Uterus (tissue), 4 donors: ENCODE data around the gene OR6K2. TPM values are rescaled to one million over a fixed set of nuclear protein-coding genes. Genes with fewer than 3 reads are reported as not detected.
"Not testable (repeated sequence)": the region's sequence is repeated elsewhere in the genome, so short reads cannot be mapped to it uniquely, and the experiment has no call there.

Source experiments
- DNase-seq, 2 donors: peaks; one replicate each; pipeline ENCODE4 v3.0.0-alpha.2; 2019 to 2020
- H3K27ac ChIP-seq, 2 donors: fragments of 200-600 bp; sonication (generic); 1 replicate in 1 of 2; 2 replicates in 1 of 2; pipeline ENCODE4 v1.5.1; 2016 to 2018
- H3K27me3 ChIP-seq, 2 donors: fragments of 200-600 bp; sonication (generic); one replicate each; pipeline ENCODE4 v1.5.1; 2018 to 2019; ENCODE audit warnings: control low read depth in 1 of 2
- H3K36me3 ChIP-seq, 2 donors: fragments of 200-600 bp; sonication (generic); one replicate each; pipeline ENCODE4 v1.5.1; 2019; ENCODE audit warnings: control low read depth in 1 of 2
- H3K4me1 ChIP-seq, 2 donors: fragments of 200-600 bp; sonication (generic); one replicate each; pipeline ENCODE4 v1.5.1; 2018 to 2019; ENCODE audit warnings: control low read depth in 1 of 2
- H3K4me3 ChIP-seq, 2 donors: fragments of 200-600 bp; sonication (generic); 1 replicate in 1 of 2; 2 replicates in 1 of 2; pipeline ENCODE4 v1.5.1; 2018 to 2019; ENCODE audit warnings: mild to moderate bottlenecking in 1 of 2
- H3K9me3 ChIP-seq, 2 donors: fragments of 200-600 bp; sonication (generic); one replicate each; pipeline ENCODE4 v1.5.1; 2019; ENCODE audit warnings: control low read depth in 1 of 2
- CTCF ChIP-seq, 4 experiments: fragments of 200-600 bp in 2 of 4; fragments of 450-650 bp in 2 of 4; sonication (generic) in 2 of 4; IDR thresholded peaks; one replicate each; pipeline ENCODE4 v1.5.1; 2016 to 2019; ENCODE audit warnings: antibody characterized with exemption in 4 of 4, mild to moderate bottlenecking in 2 of 4, moderate library complexity in 1 of 4
- POLR2A ChIP-seq, 2 donors: fragments of 450-650 bp; IDR thresholded peaks; one replicate each; pipeline ENCODE4 v1.6.1; 2016; ENCODE audit warnings: antibody characterized with exemption in 2 of 2, mild to moderate bottlenecking in 1 of 2, moderate library complexity in 1 of 2
- intact Hi-C: fragments of 100-400 bp; cut with DNase I; formaldehyde crosslinking; loops from one replicate; pipeline ENCODE4 v1.15.1; 2023; ENCODE audit warnings: low total_unique reads
- total RNA-seq, 4 donors: library from RNA; depleted of rRNA in 3 of 4; stranded (reverse); fragments of >200 nt in 3 of 4; gene quantifications; one replicate each; pipeline versions ENCODE4 v1.1.0 to v1.2.4, GENCODE V29; 2014 to 2023
- donor health status: DM: yes; HTN: yes; CAD: no.

OR6K2 gene
- total RNA-seq, 4 donors from 2014 or later, result not detected

GRCh38 chr1:158692356-158692755 is 8.1 kb downstream of the OR6K2 start:
- Histone ChIP-seq H3K4me3 (no peak overlapping the region), H3K9me3 (no peaks in the 10 kb centered on the region), H3K4me1 (no peaks in the 10 kb centered on the region), H3K36me3 (no peaks in the 10 kb centered on the region), H3K27ac (no peak overlapping the region), H3K27me3 (no peaks in the 10 kb centered on the region)
- no peak for DNase-seq
- intact Hi-C loops, result no loop called here
- TF ChIP-seq POLR2A (IDR thresholded peaks at IDR 0.05) (no peak), CTCF (IDR thresholded peaks at IDR 0.05) (no peak)

- TF ChIP-seq CTCF (IDR thresholded peaks at IDR 0.05) (no peak), POLR2A (IDR thresholded peaks at IDR 0.05) (no peak)
- Histone ChIP-seq H3K27me3 (no peaks in the 10 kb centered on the region), H3K4me3 (no peak overlapping the region), H3K36me3 (no peaks in the 10 kb centered on the region), H3K4me1 (no peaks in the 10 kb centered on the region), H3K9me3 (no peaks in the 10 kb centered on the region), H3K27ac (no peak overlapping the region)
- intact Hi-C loops, result no loop called here
- no peak for DNase-seq
Observed at GRCh38 chr1:158691907-158692306, 8.5 kb downstream of the OR6K2 start.

GRCh38 chr1:158691149-158691548 is 9.3 kb downstream of the OR6K2 start:
- H3K27ac ChIP-seq, H3K9me3 ChIP-seq, DNase-seq, H3K36me3 ChIP-seq, intact Hi-C loops, H3K27me3 ChIP-seq, H3K4me1 ChIP-seq, H3K4me3 ChIP-seq: not testable (repeated sequence)

- TF ChIP-seq CTCF (IDR thresholded peaks at IDR 0.05), result no peak
- no peak for TF ChIP-seq POLR2A (IDR thresholded peaks at IDR 0.05)
- Histone ChIP-seq H3K27ac (no peak overlapping the region), H3K36me3 (no peaks in the 10 kb centered on the region), H3K4me1 (no peaks in the 10 kb centered on the region), H3K4me3 (no peak overlapping the region), H3K9me3 (no peaks in the 10 kb centered on the region), H3K27me3 (no peaks in the 10 kb centered on the region)
- intact Hi-C loops, result no loop called here
- no peak for DNase-seq
Observed at GRCh38 chr1:158689875-158690274, 10.6 kb downstream of the OR6K2 start.

- DNase-seq, result no peak
- H3K27ac ChIP-seq, result no peak overlapping the region
- no peaks in the 10 kb centered on the region for H3K27me3 ChIP-seq
- H3K4me1 ChIP-seq, result no peaks in the 10 kb centered on the region
- H3K4me3 ChIP-seq, result no peak overlapping the region
- H3K9me3 ChIP-seq, result no peaks in the 10 kb centered on the region
- intact Hi-C loops, result no loop called here
- TF ChIP-seq POLR2A (IDR thresholded peaks at IDR 0.05), result no peak
- no peak for TF ChIP-seq CTCF (IDR thresholded peaks at IDR 0.05)
- H3K36me3 ChIP-seq, result no peaks in the 10 kb centered on the region
Observed at GRCh38 chr1:158689110-158689509, 11.3 kb downstream of the OR6K2 start.

GRCh38 chr1:158688343-158688742 is 12.1 kb downstream of the OR6K2 start:
- H3K4me1 ChIP-seq, intact Hi-C loops, H3K36me3 ChIP-seq: not testable (repeated sequence)

More at GRCh38 chr1:158688343-158688742, 12.1 kb downstream of the OR6K2 start:
- H3K4me3 ChIP-seq, DNase-seq, H3K27me3 ChIP-seq, H3K9me3 ChIP-seq, H3K27ac ChIP-seq: not testable (repeated sequence)
